HG02610 (cell line): ENCODE results near the gene GGT6.

Experiments
- ATAC-seq: cut with Tn5 transposase; IDR thresholded peaks from one replicate; pipeline ENCODE4 v1.9.1; 2021; ENCODE audit warnings: mild to moderate bottlenecking, moderate library complexity; ENCODE audit not compliant: unreplicated experiment

Gene GGT6

DNA sequence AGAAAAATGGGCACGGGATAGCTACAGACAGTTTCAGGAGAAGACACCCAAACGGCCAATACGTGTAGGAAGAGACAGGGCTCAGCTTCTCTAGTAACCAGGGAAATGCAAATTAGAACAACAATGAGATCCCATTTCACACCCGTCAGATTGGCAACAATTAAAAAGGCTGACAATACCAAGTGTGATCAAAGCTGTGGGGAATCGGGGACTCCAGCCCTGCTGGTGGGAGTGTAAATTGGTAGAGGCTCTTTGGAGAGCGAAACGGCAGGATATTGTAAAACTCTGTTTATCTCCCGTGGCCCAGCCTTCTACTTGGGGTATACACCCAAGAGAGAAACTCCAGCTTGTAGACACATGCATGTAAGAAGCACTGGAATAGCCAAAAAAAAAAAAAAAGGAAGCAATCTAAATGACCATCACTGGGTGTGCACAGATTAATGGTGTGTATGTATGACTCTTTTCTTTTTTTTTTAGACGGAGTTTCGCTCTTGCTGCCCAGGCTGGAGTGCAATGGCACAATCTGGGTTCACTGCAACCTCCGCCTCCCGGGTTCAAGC, 32.7 kb downstream of the GGT6 start:
- no peak for ATAC-seq

DNA sequence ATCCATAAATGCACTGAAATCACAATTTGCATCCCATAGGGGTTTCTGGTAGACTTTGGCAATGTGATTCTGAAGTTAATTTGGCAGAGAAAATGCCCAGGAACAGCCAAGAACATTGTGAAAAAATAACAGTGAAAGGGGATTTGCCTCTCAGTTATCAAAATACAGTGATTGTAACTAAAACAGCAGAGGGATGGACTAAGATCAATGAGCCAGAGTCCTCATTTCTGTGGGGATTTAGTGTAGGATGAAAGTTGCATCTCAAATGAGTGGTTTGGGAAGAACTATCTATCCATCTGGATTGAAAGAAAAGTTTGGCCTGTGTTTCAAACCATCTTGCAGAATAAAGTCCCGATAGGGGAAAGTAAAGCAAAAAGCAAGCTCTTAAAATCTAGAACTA, 33.2 kb downstream of the GGT6 start:
- no peak for ATAC-seq

DNA sequence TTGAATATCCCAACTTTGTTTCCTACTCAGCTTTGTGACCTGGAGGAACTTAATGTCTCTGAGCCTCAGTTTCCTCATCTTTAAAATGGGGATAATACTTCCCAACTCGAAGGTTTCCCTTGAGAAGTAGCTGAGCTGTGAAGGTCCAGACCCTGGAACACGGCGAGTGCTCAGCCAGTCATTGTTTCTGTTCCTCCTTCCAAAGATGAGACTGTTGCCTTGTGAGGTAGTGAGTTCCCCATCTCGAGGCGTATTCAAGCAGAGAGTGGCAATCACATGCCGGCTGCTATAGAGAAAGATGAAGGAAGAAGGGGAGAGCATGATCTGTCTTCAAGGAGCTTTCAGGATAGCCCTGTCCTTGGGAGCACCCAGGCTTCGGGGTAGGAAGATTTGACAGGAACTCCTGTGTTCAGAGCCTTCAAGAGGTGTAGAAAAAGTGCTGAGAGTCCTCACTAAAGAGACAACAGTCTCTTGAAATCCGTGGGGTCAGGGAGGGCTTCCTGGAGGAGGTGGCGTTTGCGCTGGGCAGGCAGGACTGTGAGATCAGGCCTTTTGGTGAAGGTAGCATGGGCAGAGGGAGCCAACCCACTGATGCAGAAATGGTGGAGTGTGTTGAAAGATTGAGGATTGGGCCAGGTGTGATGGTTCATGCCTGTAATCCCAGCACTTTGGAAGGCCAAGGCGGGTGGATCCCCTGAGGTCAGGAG, 34.5 kb downstream of the GGT6 start:
- no peak for ATAC-seq

DNA sequence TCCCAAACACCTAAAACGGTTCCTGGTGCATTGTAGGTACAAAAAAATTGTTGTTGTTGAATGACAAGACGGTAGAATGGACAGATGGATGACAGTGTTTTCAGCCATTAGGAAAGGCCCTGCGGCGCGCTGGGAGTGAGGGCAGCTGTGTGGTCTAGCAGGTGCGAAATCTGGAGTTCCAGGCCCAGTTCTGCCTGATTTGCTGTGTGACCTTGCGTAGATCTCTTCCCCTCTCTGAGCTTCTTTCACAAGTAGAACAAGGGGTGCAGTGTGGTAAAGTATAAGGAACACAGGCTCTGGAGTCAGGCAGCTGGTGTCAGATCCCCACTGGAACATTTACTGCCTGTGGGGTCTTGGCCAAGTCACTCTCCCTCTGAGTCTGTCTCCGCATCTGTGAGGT, 36.4 kb downstream of the GGT6 start:
- no peak for ATAC-seq

DNA sequence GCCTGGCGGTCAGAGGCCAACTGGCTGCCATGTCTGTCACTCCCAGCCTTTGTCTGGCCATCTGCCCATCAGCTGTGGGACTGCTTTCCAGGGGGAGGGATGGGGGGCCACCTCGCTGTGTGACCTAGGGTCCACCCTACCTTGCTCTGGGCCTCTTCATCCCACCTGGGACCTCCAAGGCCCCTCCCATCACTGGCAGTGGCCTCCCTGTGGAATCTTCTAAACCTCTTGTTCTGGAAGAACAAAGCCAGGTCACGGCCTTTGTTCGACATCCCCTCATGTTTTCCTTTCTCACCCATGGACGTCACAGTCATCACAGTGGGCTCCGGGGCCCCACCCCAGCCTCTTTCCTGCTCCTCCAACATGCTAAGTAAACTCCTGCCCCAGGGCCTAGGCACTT, 37.7 kb downstream of the GGT6 start:
- ATAC-seq, result no peak

DNA sequence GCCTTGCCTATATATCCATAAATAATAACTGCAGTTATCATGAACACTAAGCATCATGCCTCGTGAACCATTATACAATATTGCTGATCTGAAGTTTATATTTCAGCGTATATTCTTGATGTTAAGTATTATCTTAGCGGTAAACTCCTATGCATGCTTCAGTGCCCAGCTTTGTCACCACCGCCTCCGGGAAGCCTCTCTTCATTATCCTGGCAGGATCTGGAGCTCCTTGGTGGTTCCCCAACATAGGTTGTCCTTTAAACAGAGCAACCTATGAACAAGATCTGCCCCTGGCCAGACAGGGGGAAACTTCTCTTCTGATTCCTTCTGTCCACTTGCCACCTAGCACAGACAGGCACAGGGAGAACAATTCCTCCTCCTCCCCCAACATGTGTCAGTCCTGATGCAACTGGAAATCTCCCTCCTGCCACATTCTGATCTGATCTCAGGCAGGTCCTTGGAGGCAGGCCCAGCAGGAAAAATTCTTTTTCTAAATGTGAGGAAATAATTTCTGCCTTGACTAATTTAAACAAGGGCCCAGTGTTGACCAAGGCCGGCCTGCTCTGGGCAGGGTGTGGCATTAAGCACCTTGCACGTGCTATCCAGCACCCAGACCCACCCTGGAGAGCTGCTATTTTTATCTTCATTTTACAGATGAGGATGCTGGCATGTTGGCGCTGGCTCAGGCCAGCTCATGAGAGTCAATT, 39.3 kb downstream of the GGT6 start:
- no peak for ATAC-seq

DNA sequence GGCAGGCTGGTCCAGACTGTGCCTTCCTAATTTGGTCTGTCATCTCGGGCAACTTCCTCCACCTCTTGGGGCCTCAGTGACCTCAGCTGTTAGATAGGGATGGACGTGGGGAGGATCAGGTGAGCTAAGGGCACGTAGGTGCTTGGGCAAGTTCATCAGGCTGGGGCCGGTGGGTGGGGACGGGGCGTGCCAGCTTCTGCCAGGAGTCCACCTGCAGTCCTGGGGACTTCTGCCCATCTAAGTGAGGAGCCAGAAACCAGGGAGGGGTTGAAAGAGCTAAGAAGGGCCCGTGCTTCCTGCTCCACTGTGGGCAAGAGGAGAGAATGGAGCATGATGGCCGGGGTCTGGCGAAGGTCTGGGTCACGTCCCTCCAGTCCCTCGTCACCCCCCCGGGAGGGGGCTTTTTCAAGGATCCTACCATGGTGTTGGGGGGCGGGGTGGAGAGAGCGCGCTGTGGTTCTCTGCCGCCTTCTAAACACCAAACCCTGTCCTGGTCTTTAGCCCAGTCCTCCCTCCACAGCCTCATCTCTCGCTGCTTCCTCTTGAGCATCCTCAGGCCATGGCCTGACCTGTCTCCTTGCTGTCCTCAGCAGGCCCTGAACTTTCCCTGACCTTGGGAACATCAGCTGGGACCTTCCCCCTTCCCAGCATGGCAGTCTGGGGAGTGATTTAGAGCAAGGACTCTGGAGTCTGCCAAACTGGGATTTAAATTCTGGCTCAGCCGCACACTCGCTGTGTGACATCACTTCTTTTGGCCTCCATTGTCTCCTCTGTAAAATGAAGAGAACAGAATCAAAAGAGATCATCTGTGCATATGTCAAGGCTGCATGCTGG, 40.1 kb downstream of the GGT6 start:
- no peak for ATAC-seq

DNA sequence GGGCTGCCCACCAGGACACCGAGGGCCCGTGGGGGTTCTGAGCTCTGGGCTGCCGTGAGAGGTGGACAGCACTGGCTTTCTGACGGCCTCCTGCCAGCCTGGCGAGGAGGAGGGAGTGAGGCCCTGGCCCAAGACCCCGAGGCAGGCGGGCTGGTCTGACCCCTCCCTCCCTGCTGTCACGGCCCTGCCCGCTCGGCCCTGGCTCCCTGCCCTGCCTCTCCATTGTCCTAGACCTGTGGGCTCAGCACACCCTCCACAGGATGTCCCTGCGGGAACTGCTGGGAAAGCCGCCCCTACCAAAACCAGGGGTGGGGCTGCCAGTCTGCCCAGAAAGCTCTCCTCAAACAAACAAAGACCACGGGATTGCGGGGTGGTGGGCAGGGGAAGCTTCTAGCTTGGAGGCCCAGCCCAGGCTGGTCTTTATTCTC, 41.0 kb downstream of the GGT6 start:
- ATAC-seq, result no peak

DNA sequence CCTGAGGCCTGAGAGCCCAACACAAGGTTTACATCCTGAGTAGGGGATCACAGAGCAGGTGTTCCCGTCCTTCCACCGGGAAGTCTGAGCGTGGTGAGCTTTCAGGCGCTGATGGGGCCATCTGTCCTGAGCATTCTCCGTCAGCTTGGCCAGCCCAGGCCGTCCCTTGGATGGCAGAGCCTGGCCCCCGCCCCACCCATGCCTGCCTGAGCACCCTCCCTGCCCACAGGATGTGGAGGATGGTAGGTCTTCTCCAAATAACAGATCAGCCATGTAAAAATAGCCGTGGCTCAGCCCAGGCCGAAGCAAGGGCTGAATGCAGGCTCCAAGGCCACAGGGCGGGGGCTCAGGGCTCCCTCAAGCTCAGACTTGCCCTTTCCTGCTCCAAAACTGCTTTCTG, 41.5 kb downstream of the GGT6 start:
- no peak for ATAC-seq

DNA sequence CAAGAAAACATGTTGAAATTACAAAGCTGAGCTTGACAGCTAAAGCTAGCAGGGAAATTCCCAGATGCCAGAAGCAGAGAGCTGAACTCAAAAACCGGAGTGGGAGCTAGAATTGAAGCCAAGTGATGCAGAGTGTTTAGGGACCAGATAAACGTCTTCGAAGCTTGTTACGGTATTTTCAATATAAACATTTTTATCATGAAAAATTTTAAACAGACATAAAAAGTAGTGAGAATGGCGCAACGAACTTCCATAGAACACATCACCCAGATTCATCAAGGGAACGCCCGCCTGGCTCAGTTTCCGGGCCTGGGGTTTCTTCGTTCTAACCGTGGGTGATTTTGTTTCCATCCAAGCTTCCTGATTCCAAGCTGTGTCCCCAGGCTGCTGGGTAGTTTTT, 43.6 kb downstream of the GGT6 start:
- no peak for ATAC-seq

DNA sequence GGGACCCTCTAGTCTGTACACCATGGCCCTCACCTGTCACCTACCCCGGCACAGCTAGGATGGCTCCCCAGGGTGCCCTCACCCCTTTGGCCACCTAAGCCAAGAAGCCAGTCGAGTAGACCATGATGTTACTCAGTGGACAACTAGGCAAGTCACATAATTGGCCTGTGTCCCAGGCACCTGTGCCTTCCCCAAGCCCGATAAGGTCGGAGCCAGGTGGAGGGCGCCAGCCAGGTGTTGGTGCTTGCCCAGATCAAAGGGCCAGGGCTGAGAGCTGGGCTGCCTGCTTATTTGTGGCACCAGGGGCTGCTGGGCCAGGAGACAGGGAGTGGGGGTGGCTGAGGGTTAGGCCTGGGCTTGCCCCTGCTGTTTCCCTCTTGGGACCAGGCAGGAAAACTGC, 44.9 kb downstream of the GGT6 start:
- ATAC-seq, result no peak

DNA sequence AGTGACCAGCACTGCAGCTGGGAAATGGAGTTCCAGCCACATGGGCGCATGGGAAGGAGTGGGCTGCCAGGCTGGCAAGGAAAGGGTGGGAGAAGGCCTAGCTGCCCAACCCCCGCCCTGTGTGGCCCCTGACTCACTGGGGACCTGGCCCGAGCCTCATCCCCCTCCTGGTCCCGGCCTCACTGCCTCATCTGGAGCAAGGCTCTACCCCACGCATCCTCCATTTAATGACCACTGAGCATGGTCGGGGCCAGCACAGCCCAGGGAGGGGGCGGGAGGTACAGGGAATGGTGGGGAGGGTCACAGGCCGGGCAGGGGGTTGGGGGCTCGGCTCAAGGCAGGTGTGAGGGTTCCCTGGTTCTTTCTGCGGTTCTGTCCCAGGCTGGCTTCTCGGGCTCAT, 45.6 kb downstream of the GGT6 start:
- ATAC-seq, result no peak

DNA sequence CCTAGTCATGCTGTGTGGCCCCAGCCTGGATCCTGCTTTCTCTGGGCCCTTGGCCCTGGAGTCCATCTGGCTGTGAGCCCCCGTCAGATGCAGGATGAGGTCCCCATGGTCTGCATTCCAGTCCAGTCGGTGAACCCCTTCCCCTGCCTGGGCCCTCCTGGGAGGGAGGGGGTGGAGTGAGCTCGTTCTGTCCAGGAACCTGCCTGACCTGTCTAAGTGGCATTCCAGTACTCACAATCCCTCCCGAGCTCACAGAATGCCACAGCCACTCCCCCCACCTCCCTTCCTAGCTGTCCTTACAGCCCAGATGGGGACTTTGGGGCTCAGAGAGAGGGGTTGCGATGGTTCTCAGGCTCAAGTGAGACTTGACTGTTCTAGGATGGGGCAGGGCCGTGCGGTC, 46.2 kb downstream of the GGT6 start:
- ATAC-seq, result no peak

DNA sequence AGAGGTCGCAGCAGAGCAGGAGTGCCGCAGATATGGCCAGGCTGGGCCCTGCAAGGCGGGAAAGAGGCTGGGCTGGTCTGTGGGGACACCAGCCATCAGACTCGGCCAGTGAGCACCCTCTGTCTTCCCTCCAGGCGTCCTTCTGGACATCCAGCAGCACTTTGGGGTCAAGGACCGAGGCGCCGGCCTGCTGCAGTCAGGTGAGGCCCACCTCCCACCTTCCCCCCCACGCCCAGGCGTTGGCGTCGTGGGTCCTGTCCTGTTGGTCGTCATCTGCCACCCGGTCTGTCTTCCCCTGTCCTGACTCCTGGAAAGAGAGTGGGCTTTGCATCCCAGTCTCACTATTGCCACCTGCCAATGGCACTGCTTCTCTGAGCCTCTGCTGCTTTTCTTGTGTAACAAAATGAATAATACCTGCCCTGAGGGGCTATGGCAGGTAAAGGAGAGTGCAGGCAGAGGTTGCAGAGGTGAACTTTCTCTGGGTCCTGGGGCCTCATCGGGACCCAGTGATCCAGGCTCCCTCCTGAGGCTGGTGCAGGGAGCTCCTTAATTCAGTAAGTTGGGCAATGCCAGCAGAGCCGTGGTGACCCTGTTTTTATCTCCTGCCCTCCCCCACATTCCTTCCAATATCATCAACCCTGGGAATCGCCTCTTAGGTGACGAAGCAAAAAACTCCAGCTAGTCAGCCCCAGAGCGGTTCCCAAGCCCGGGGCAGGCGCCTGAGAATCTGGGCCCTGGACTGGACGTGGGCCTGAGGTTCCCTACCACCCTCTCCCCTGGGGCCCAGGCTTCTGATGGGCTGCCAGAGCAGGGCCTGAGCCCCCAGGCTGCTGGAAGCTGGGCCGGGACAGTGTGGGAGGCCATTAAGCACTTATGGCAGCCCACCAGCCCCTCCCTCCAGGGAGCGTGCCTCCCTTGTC, 47.0 kb downstream of the GGT6 start:
- no peak for ATAC-seq

DNA sequence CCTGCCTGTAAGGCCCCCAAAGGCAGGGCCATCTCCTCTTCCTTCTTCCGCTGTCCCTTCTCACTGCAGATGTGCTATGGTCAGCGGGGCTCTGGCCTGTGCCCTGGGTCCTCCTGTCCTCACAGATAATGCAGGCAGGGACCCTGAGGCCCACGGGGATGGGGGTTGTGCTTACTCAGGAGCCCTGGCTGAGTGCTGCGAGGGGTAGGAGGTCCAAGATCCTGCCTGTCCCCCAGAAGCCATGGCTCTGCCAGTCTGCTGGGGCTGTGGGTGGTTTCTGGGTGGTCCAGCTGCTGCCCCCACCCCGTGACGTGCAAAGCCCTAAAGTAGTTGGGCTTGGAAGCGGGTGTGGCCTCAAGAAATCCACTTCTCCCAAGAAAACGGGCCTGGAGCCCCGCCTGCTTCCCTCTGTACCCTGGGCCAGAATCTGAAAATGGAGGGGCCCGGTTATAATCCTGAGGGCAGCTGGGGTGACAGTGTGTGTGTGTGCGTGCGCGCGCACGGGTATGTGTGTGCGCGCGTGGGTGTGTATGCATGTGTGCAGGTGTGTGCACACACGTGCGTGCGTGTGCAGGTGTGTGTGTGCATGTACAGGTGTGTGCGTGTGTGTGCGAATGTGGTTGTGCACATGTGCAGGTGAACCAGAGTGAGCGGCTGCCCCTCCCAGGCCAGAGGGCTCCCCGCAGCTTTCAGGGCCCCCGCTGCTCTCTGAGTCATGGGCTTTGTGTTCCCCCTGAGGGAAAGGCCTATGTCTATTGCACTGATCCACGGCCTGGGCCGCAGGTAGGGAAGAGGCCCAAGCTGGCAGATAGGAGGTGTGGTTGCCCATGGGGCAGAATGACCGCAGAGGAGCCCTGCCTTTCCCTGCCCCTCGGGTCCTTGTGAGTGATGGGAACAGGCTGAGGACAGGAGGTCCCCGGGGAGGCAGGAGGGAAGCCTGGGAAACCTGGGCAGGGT, 47.9 kb downstream of the GGT6 start:
- no peak for ATAC-seq

DNA sequence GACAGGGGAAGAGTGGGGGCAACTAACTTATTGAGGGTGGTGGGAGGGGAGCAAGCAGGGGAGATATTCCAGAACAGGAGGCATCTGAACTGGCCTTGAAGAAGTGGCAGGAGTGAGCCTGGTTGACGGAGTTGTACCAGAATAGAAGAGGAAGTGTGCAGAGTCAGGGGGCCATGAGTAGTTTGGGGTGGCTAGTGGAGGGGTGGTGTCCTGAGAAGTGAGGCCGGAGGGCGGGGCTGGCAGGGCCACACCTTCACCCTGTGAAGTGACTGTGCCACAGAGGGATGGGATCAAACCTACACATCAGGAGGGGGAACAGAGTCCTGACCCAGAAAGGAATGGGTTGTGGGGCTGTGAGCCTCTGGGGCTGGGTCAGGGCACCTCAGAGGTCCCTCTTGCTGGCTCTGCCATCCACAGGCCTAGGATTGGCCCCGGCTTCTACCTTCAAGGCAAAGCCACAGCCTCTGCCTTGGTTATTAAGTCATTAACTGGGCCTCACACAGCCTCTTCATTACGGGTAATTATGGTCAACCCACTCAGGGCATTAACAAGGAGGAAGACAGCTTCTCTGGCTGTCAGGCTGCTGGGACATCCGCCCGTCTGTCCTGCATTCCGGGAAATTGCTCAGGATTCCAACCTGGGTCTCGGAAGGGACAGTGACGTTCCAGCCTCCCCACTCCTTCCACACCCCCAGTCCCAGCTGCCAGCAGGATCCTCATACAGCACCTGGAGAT, 49.0 kb downstream of the GGT6 start:
- no peak for ATAC-seq

DNA sequence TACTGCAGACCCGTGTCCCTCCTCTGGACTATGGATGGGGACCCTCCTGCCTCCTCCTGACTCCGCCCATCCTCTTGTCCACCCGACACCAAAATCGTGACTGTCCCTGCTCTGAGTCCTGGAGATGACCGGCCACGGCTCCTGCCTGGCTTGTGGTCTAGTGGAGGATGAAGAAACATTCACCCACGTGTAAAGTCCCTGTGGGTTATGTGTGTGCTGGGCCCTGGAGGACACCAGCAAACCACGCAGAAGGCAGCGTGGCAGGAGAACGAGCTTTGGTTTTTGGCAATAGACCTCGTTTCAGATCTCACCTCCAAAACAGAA, 49.8 kb downstream of the GGT6 start:
- no peak for ATAC-seq

DNA sequence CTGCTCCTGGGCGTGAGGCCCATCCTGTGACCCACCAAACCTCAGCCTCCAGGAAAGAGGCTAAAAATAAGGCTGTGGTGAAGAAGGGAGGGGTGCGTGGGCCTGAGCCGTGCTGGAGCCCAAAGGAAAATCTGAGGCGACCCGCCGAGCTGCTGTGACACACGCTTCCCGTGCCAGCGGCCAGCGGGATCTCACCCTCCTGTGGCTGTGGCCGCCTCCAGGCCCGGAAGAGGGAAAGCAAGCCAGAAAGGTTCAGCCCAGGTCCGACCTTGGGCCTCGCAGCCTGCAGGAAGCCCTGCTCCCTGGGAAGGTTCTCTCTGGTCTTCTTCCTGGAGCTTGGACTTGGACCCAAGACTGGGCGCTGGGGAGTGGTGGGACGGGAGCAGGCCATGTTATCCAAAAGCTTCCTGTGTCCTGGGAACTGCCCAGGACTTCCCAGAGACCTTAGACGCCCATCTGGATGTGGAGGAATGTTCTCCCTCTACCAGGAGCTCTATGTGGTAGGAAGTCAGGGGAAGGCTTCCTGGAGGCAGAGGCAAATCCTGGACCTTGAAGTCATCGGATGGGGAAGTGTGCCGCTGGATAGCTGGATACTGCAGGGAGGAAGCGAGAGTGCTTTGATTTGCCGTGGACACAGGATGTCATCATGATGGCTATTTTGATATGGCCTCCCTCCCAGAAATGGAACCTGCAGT, 50.3 kb downstream of the GGT6 start:
- ATAC-seq, result no peak
